ENCODE results near the gene SCNN1G. TPM values are rescaled to one million over a fixed set of nuclear protein-coding genes. Genes with fewer than 3 reads are reported as not detected.

The SCNN1G gene
- total RNA-seq, 2 donors from 2014 or later: not detected

DNA sequence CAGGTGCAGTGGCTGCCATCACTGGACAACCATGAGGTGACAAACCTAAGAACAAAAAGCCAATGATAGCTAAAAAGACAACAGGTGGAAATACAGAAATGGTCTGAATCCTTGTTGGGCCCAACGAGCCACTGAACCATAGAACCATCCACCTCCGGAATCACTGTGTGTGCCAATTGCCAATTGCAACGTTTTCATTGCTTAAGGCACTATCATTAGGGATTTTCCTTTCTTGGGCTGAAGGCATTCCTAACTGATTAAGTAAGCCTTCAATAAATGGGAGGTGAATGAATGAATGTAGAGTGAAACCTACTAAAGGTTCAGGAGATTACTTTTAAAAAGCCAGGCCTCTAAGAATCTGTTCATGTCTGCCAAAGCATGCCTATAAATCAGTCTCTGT lies 36.9 kb upstream of the SCNN1G start:
- H3K36me3 Mint-ChIP-seq (ENCODE audit: insufficient read depth in 2 of 2): peaks cover 0 to 3% of the 10 kb centered on the region in 2 donors
- DNase-seq: no peak
- no peak overlapping the region for H3K4me3 Mint-ChIP-seq
- peaks cover 37% of the 10 kb centered on the region for H3K4me1 Mint-ChIP-seq (ENCODE audit: low read depth)
- ATAC-seq (replicated peaks in 1 of 2): no peak
- H3K27ac Mint-ChIP-seq: no peak overlapping the region
- no peaks in the 10 kb centered on the region for H3K27me3 Mint-ChIP-seq (ENCODE audit: low read depth)
- H3K9me3 Mint-ChIP-seq: no peaks in the 10 kb centered on the region

DNA sequence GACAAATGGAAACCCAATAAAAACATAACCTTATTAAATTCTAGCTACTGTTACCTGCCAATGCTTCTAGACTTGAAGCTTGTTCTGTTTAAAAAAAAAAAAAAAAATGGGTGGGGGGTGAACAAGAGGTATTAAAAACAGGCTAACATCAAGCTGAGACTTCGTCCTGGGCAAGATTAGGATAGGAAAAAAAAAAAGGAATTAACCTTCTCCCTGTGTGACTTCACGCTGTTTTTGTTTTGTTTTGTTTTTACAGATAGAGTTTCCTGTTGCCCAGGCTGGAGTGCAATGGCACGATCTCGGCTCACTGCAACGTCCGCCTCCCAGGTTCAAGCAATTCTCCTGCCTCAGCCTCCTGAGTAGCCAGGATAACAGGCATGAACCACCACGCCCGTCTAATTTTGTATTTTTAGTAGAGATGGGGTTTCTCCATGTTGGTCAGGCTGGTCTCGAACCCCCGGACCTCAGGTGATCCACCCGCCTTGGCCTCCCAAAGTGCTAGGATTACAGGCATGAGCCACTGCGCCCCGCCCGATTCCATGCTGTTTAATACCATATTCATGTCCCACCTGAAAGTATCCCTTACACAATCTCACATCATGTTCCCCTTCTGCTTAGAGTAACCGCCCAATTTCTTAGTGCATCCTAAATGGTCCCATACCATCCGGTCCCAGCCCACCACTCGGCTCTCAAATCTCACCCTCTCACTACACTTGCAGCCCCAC lies 35.5 kb upstream of the SCNN1G start:
- Mint-ChIP-seq H3K27me3 (ENCODE audit: low read depth) (no peaks in the 10 kb centered on the region), H3K4me1 (ENCODE audit: low read depth) (peaks cover 37% of the 10 kb centered on the region), H3K36me3 (ENCODE audit: insufficient read depth in 2 of 2) (peaks cover 0 to 3% of the 10 kb centered on the region in 2 donors), H3K9me3 (no peaks in the 10 kb centered on the region), H3K4me3 (no peak overlapping the region), H3K27ac (no peak overlapping the region)
- DNase-seq (no peak), ATAC-seq (replicated peaks in 1 of 2) (no peak)

GRCh38 chr16:23147666-23148065 lies 34.9 kb upstream of the SCNN1G start:
- H3K4me1 Mint-ChIP-seq (ENCODE audit: low read depth): peaks cover 37% of the 10 kb centered on the region
- H3K27me3 Mint-ChIP-seq (ENCODE audit: low read depth): no peaks in the 10 kb centered on the region
- peak overlapping the region; percentile 94 for H3K4me3 Mint-ChIP-seq
- H3K27ac Mint-ChIP-seq: no peak overlapping the region
- no peak for DNase-seq
- H3K36me3 Mint-ChIP-seq (ENCODE audit: insufficient read depth in 2 of 2): peaks cover 0 to 3% of the 10 kb centered on the region in 2 donors
- H3K9me3 Mint-ChIP-seq: no peaks in the 10 kb centered on the region
- ATAC-seq (replicated peaks in 1 of 2): no peak

DNA sequence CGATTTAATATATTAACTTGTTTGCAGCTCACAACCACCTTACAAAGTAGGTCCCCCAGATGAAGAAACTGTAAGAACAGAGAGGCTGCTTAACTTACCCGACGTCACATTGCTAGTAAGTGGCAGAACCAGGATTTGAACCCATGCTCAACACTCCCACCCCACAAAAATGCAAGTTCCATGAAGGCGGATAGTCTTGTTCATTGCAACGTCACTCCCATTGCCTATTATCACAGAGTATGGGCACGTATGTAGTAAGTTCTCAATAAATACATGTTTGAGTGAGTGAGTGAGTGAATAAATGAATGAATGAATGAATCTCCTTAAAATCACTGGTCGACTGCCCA lies 34.4 kb upstream of the SCNN1G start:
- no peak for DNase-seq
- no peak for ATAC-seq (replicated peaks in 1 of 2)
- H3K36me3 Mint-ChIP-seq (ENCODE audit: insufficient read depth in 2 of 2): peaks cover 0 to 3% of the 10 kb centered on the region in 2 donors
- peaks cover 37% of the 10 kb centered on the region for H3K4me1 Mint-ChIP-seq (ENCODE audit: low read depth)
- peak overlapping the region; percentile 94 for H3K4me3 Mint-ChIP-seq
- no peaks in the 10 kb centered on the region for H3K9me3 Mint-ChIP-seq
- H3K27me3 Mint-ChIP-seq (ENCODE audit: low read depth): no peaks in the 10 kb centered on the region
- peak overlapping the region; percentile 86 for H3K27ac Mint-ChIP-seq

DNA sequence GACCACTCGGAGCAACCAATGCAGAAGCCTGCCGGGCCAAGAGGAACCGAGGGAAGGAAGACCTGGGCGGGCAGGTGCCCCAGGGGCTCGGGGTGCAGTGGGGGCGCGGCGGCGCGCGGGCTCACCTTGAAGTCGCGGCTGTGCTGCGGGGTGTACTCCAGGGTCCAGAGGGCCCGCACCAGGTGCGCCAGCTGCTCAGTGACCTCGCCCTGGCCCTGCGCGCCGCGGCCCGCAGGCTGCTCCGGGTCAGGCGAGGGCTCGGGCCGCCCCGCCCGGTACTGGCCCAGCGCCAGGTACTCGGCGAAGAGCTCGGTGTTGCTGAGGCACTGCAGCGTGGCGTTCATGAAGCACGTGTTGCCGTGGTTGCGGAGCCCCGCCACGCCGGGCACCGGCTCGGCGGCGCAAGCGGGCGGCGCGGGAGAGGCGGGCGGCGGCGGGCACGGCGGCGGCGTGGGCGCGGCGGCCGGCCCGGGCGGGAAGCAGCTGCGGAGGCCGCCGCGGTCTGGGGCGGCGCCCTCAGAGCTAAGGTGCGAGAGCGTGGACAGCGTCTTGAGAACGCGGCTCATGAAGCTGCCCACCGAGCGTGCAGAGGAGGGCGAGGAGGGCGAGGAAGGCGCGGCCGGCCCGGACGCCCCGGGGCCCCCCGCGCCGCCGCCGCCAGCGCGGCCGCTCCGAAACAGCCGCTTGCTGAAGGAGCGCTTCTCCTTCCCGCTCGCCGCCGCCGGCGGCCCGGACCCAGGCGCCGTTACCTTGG lies 33.9 kb upstream of the SCNN1G start:
- Mint-ChIP-seq H3K27me3 (ENCODE audit: low read depth) (no peaks in the 10 kb centered on the region), H3K36me3 (ENCODE audit: insufficient read depth in 2 of 2) (peaks cover 0 to 3% of the 10 kb centered on the region in 2 donors), H3K27ac (peak overlapping the region; percentile 86), H3K9me3 (no peaks in the 10 kb centered on the region), H3K4me1 (ENCODE audit: low read depth) (peaks cover 37% of the 10 kb centered on the region), H3K4me3 (peak overlapping the region; percentile 94)
- ATAC-seq (replicated peaks in 1 of 2) (peak; percentile 49 to 53), DNase-seq (peak; percentile 63 to 70)

DNA sequence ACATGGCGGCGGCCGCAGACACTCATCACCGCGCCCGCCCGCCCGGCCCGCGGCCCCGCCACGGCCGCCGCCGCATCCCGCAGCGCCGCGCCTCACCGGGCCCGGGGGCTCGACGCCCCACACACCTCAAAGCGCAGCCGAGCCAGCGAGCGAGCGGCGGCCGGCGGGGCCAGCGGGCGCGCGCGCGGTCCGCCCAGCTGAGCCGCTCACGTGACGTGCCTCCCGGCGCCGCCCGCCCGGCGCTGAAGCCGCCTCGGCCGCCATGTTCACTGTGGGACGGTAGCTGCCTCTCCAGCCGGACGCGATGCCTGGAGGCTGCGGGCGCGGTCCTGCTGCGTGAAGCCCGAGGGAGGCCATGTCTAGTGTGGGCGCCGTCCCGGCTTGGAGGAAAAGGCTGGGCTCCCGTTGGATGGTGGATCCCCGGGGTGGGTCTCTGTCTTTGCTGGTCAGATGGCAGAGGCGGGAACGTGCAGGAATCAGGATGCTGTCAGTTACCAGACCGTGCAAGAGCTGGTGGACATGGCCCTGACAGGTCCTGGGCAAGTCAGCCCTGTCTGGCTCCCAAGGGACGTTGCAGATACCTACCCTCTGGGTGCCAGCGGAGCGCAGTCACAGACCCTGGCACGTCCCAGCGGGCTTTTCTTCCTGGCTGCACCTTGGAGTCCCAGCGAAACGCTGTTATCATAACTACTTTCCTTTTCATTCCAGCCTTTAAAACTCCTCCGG lies 33.1 kb upstream of the SCNN1G start, which contains the start of gene USP31:
Gene USP31, minus strand, starts transcription at position 186 of the 726 bp plus-strand sequence. Its CDS starts 182 bp downstream, at position 4.
- DNase-seq (peak; percentile 93 to 94), ATAC-seq (replicated peaks in 1 of 2) (peak; percentile 97)
- Mint-ChIP-seq H3K36me3 (ENCODE audit: insufficient read depth in 2 of 2) (peaks cover 0 to 3% of the 10 kb centered on the region in 2 donors), H3K27me3 (ENCODE audit: low read depth) (peaks cover 4% of the 10 kb centered on the region), H3K27ac (peak within 1 kb of the TSS; percentile 88), H3K4me1 (ENCODE audit: low read depth) (peaks cover 37% of the 10 kb centered on the region), H3K9me3 (no peaks in the 10 kb centered on the region), H3K4me3 (peak within 1 kb of the TSS; percentile 94 to 99)

DNA sequence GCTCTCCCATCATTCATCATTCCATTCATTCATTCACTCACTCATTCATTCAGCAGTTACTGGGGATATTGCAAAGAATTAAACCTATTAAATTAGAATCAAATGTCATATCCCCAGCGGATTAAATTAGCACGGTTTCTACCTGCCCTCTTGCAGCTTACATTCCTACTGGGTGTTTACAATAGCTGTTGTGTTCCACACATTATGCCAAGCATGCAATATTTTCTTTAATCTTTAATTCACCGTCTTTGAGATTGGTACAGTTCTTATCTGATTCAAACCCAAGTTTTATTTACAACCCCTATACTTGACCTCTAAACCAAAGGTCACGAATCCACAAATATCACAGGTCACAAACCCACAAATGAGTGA lies 32.6 kb upstream of the SCNN1G start:
- Mint-ChIP-seq H3K36me3 (ENCODE audit: insufficient read depth in 2 of 2) (peaks cover 0 to 3% of the 10 kb centered on the region in 2 donors), H3K4me1 (ENCODE audit: low read depth) (peaks cover 35% of the 10 kb centered on the region), H3K9me3 (no peaks in the 10 kb centered on the region), H3K27me3 (ENCODE audit: low read depth) (peaks cover 9% of the 10 kb centered on the region), H3K4me3 (peak overlapping the region; percentile 90 to 99), H3K27ac (peak overlapping the region; percentile 88)
- no peak for DNase-seq
- no peak for ATAC-seq (replicated peaks in 1 of 2)

- H3K27me3 Mint-ChIP-seq (ENCODE audit: low read depth): peaks cover 18% of the 10 kb centered on the region
- H3K9me3 Mint-ChIP-seq: no peaks in the 10 kb centered on the region
- ATAC-seq (replicated peaks in 1 of 2) (no peak), DNase-seq (no peak)
- H3K4me3 Mint-ChIP-seq: no peak overlapping the region
- H3K4me1 Mint-ChIP-seq (ENCODE audit: low read depth): peaks cover 25% of the 10 kb centered on the region
- peaks cover 0 to 3% of the 10 kb centered on the region in 2 donors for H3K36me3 Mint-ChIP-seq (ENCODE audit: insufficient read depth in 2 of 2)
- no peak overlapping the region for H3K27ac Mint-ChIP-seq
Observed at GRCh38 chr16:23152386-23153178, 30.0 kb upstream of the SCNN1G start.

DNA sequence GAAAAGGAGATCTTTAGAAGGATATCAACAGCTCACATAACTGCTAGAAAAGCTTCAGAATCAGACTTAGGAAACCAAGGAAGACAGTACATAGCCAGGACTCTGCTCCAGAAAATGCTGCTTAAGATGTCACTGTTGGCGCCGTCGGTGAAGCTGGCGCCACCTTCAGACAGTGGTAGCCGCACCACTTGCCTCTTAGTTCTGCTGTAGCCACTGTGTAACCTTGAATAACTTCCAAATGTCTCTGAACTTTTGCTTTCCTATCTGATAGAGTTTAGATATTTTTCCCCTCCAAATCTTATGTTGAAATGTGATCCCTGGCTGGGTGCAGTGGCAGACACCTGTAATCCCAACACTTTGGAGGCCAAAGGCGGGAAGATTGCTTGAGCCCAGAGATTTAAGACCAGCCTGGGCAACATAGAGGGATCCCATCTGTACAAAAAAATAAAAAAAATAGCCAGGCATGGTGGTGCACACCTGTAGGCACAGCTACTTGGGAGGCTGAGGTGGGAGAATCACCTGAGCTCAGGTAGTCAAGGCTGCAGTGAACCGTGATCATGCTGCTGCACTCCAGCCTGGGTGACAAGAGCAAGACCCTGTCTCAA lies 27.0 kb upstream of the SCNN1G start:
- no peaks in the 10 kb centered on the region for H3K9me3 Mint-ChIP-seq
- no peak for DNase-seq
- H3K4me3 Mint-ChIP-seq: no peak overlapping the region
- peaks cover 8% of the 10 kb centered on the region for H3K4me1 Mint-ChIP-seq (ENCODE audit: low read depth)
- ATAC-seq (replicated peaks in 1 of 2): peak in 1 of 2 donors; percentile 56
- H3K27me3 Mint-ChIP-seq (ENCODE audit: low read depth): peaks cover 25% of the 10 kb centered on the region
- H3K27ac Mint-ChIP-seq: no peak overlapping the region
- no peaks in the 10 kb centered on the region for H3K36me3 Mint-ChIP-seq (ENCODE audit: insufficient read depth in 2 of 2)

GRCh38 chr16:23156110-23156509 lies 26.4 kb upstream of the SCNN1G start:
- H3K27me3 Mint-ChIP-seq (ENCODE audit: low read depth): peaks cover 28% of the 10 kb centered on the region
- ATAC-seq (replicated peaks in 1 of 2): no peak

GRCh38 chr16:23156946-23157460 lies 25.5 kb upstream of the SCNN1G start:
- DNase-seq: no peak
- H3K4me3 Mint-ChIP-seq: no peak overlapping the region

More at GRCh38 chr16:23156110-23156509, 26.4 kb upstream of the SCNN1G start:
- Mint-ChIP-seq H3K4me3 (no peak overlapping the region), H3K27ac (no peak overlapping the region), H3K36me3 (ENCODE audit: insufficient read depth in 2 of 2) (no peaks in the 10 kb centered on the region), H3K9me3 (no peaks in the 10 kb centered on the region), H3K4me1 (ENCODE audit: low read depth) (peaks cover 8% of the 10 kb centered on the region)
- DNase-seq: no peak

DNA sequence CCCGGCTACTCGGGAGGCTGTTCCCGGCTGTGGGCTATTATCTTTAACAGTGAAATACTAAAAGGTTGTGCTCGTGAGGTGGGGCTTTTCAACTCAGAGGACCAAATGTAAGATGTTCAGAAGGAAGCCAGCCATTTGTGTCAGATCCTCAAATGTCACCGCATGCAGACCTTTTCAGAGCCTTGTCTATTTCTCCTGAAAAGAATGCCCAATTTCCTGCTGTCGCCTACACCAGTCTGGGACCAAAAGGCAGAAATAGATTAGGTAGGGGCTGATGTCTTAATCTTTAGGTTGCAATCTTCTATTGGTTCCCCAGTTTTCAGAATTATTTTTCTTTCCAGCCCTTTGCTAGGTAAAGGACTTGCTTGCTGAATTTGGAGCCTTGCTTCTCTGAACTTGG lies 24.4 kb upstream of the SCNN1G start:
- Mint-ChIP-seq H3K36me3 (ENCODE audit: insufficient read depth in 2 of 2) (no peaks in the 10 kb centered on the region), H3K9me3 (no peaks in the 10 kb centered on the region), H3K27ac (no peak overlapping the region), H3K4me3 (no peak overlapping the region), H3K27me3 (ENCODE audit: low read depth) (peaks cover 38% of the 10 kb centered on the region), H3K4me1 (ENCODE audit: low read depth) (peaks cover 8% of the 10 kb centered on the region)
- DNase-seq (no peak), ATAC-seq (replicated peaks in 1 of 2) (no peak)

More at GRCh38 chr16:23156946-23157460, 25.5 kb upstream of the SCNN1G start:
- H3K27me3 Mint-ChIP-seq (ENCODE audit: low read depth): peaks cover 28% of the 10 kb centered on the region
- peaks cover 8% of the 10 kb centered on the region for H3K4me1 Mint-ChIP-seq (ENCODE audit: low read depth)
- no peaks in the 10 kb centered on the region for H3K36me3 Mint-ChIP-seq (ENCODE audit: insufficient read depth in 2 of 2)
- ATAC-seq (replicated peaks in 1 of 2): no peak
- no peak overlapping the region for H3K27ac Mint-ChIP-seq
- no peaks in the 10 kb centered on the region for H3K9me3 Mint-ChIP-seq
